NCI-H128 (cell line): ENCODE measurements around the gene MAPKAPK3.
"Not testable (repeated sequence)": the region's sequence is repeated elsewhere in the genome, so short reads cannot be mapped to it uniquely, and the experiment has no call there.

Experiments used
- DNase-seq: peaks from one replicate; lab custom pipeline; 2025; ENCODE audit not compliant: unreplicated experiment; lab: John Stamatoyannopoulos, UW

Gene MAPKAPK3

GRCh38 chr3:50687916-50688315 lies 71.0 kb downstream of the MAPKAPK3 start:
- no peak for DNase-seq

DNA sequence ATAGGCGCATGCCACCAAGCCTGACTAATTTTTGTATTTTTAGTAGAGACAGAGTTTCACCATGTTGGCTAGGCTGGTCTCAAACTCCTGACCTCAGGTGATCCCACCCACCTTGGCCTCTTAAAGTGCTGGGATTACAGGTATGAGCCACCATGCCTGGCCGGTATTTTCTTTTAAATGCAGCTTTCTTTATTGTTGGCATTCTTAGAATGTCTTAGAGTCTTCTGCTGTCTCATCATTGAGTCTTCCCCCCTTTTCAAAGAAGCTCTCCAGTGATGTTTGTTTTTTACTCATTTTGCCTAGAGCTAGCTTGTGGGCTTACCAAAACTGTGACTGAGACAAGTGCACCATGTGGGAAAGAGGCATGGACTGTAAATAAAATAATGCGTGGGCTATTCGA lies 71.7 kb downstream of the MAPKAPK3 start:
- not testable (repeated sequence) for DNase-seq

- no peak for DNase-seq
Observed at GRCh38 chr3:50689558-50689957, 72.6 kb downstream of the MAPKAPK3 start.

DNA sequence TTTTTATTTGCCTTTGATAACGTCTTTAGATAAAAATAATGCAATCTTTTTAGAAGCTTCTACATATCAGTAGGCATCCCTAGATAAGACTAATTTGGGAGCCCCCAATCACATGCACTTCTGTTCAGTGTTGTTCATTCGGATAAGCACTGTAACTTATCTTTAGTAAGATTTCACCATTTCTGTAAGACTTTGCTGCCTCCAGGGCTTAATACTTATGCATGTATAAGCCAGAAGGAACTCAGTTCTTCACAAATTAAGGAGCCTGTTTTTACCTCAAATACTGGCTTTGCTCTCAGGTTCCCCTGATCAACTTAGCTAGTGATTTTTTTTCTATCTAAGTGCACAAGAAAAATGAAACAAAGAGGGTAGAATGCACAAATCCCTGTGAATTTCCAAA lies 78.1 kb downstream of the MAPKAPK3 start:
- no peak for DNase-seq

GRCh38 chr3:50696276-50696675 lies 79.3 kb downstream of the MAPKAPK3 start:
- DNase-seq = no peak

GRCh38 chr3:50698269-50698668 lies 81.3 kb downstream of the MAPKAPK3 start:
- DNase-seq = no peak
